Fibroblast of mammary gland (primary cell): ENCODE data around the gene KRTAP11-1.
A peak's percentile ranks its signal among the peaks of the same experiment; 100 is the strongest.

Source experiments
- DNase-seq: peaks from one replicate; pipeline ENCODE4 v3.0.0-alpha.2; 2010; ENCODE audit warnings: low read depth
- H3K4me3 ChIP-seq: 2 replicates; pipeline ENCODE4 v1.5.1; 2011; ENCODE audit warnings: low read depth, mild to moderate bottlenecking, low read length, moderate library complexity; ENCODE audit not compliant: control insufficient read depth
- CTCF ChIP-seq: conservative IDR thresholded peaks from 2 replicates; pipeline ENCODE4 v1.5.1; 2011; ENCODE audit warnings: low read depth, low read length, inconsistent platforms; ENCODE audit not compliant: control insufficient read depth, insufficient read depth

The KRTAP11-1 gene

GRCh38 chr21:30880914-30881313 is 466 bp downstream of the KRTAP11-1 start:
- TF ChIP-seq CTCF = no peak
- DNase-seq = no peak
- H3K4me3 ChIP-seq = no peak overlapping the region

GRCh38 chr21:30874526-30874925 is 6.9 kb downstream of the KRTAP11-1 start:
- no peak for TF ChIP-seq CTCF
- no peak for DNase-seq
- no peak overlapping the region for H3K4me3 ChIP-seq

- DNase-seq = no peak
- TF ChIP-seq CTCF = no peak
- no peak overlapping the region for H3K4me3 ChIP-seq
Observed at GRCh38 chr21:30847627-30848500, 33.5 kb downstream of the KRTAP11-1 start.

- DNase-seq = no peak
- no peak overlapping the region for H3K4me3 ChIP-seq
- no peak for TF ChIP-seq CTCF
Observed at GRCh38 chr21:30842990-30843389, 38.4 kb downstream of the KRTAP11-1 start.

- DNase-seq = peak; percentile 18
- peak; percentile 22 for TF ChIP-seq CTCF
- no peak overlapping the region for H3K4me3 ChIP-seq
Observed at GRCh38 chr21:30839304-30839703, 42.1 kb downstream of the KRTAP11-1 start.

- DNase-seq = no peak
- no peak for TF ChIP-seq CTCF
- H3K4me3 ChIP-seq = no peak overlapping the region
Observed at GRCh38 chr21:30838536-30838935, 42.8 kb downstream of the KRTAP11-1 start.
